GM19351 (cell line): ENCODE measurements around the gene USP7.
"Not testable (repeated sequence)": the region's sequence is repeated elsewhere in the genome, so short reads cannot be mapped to it uniquely, and the experiment has no call there.

Experiments
- ATAC-seq: cut with Tn5 transposase; IDR thresholded peaks from one replicate; pipeline ENCODE4 v1.9.1; 2021; ENCODE audit warnings: mild to moderate bottlenecking, moderate library complexity; ENCODE audit not compliant: unreplicated experiment

USP7 gene

GRCh38 chr16:8975039-8975438 is 11.3 kb upstream of the USP7 start:
- no peak for ATAC-seq

GRCh38 chr16:8972843-8973586 is 9.3 kb upstream of the USP7 start:
- no peak for ATAC-seq

- ATAC-seq, result no peak
Observed at GRCh38 chr16:8971416-8971815, 7.7 kb upstream of the USP7 start.

- ATAC-seq, result not testable (repeated sequence)
Observed at GRCh38 chr16:8969202-8969897, 5.6 kb upstream of the USP7 start.

- not testable (repeated sequence) for ATAC-seq
Observed at GRCh38 chr16:8968054-8968453, 4.3 kb upstream of the USP7 start.

- no peak for ATAC-seq
Observed at GRCh38 chr16:8967132-8967821, 3.6 kb upstream of the USP7 start.

- ATAC-seq, result no peak
Observed at GRCh38 chr16:8966817-8967131, 3.1 kb upstream of the USP7 start.

GRCh38 chr16:8964462-8964861 is 756 bp upstream of the USP7 start:
- no peak for ATAC-seq

GRCh38 chr16:8963010-8963820 is 491 bp downstream of the USP7 start:
- peak; percentile 4 for ATAC-seq

GRCh38 chr16:8962393-8963009 is 1.2 kb downstream of the USP7 start:
- ATAC-seq, result peak; percentile 35

- ATAC-seq, result no peak
Observed at GRCh38 chr16:8961811-8962390, 1.8 kb downstream of the USP7 start.

GRCh38 chr16:8960788-8961109 is 3.0 kb downstream of the USP7 start:
- no peak for ATAC-seq

- no peak for ATAC-seq
Observed at GRCh38 chr16:8959921-8960787, 3.6 kb downstream of the USP7 start.

- no peak for ATAC-seq
Observed at GRCh38 chr16:8958344-8959167, 5.2 kb downstream of the USP7 start.

- ATAC-seq, result no peak
Observed at GRCh38 chr16:8957509-8958157, 6.1 kb downstream of the USP7 start.

- no peak for ATAC-seq
Observed at GRCh38 chr16:8957063-8957397, 6.7 kb downstream of the USP7 start.

- ATAC-seq, result no peak
Observed at GRCh38 chr16:8956265-8957062, 7.2 kb downstream of the USP7 start.

GRCh38 chr16:8955828-8956227 is 7.9 kb downstream of the USP7 start:
- no peak for ATAC-seq
